K562 (cell line): ENCODE data around the gene ATP6V0A1. TPM values are rescaled to one million over a fixed set of nuclear protein-coding genes. Genes with fewer than 3 reads are reported as not detected.

Experiments
- CHD2 ChIP-seq: IDR thresholded peaks from 2 replicates; pipeline ENCODE4 v1.6.1; 2011; ENCODE audit warnings: low read depth, low read length
- CREB3 ChIP-seq: fragments of 450-650 bp; conservative IDR thresholded peaks from 2 replicates; pipeline ENCODE4 v1.6.1; 2016; ENCODE audit warnings: missing genetic modification characterization, low read depth, mild to moderate bottlenecking, missing compliant biosample characterization, moderate library complexity
- DACH1 ChIP-seq: fragments of 450-650 bp; IDR thresholded peaks from 2 replicates; pipeline ENCODE4 v1.6.1; 2018; ENCODE audit not compliant: partially characterized antibody
- FOXA3 ChIP-seq, 2 experiments: fragments of 450-650 bp in 1 of 2; sonication (generic) in 1 of 2; formaldehyde crosslinking; IDR thresholded peaks in 1 of 2; conservative IDR thresholded peaks in 1 of 2; 2 replicates each; pipeline versions ENCODE4 v1.4.0 to v1.8.0; 2020 to 2022; ENCODE audit warnings: mild to moderate bottlenecking in 2 of 2, missing genetic modification reagents in 1 of 2
- FOXJ2 ChIP-seq: fragments of 200-800 bp; sonication (Bioruptor generic); IDR thresholded peaks from 2 replicates; pipeline ENCODE4 v1.6.1; 2016; ENCODE audit warnings: missing genetic modification characterization, missing compliant biosample characterization
- GABPB1 ChIP-seq: sonication (generic); formaldehyde crosslinking; IDR thresholded peaks from 2 replicates; pipeline ENCODE4 v1.8.0; 2022; ENCODE audit warnings: mild to moderate bottlenecking, missing genetic modification reagents
- GTF2F1 ChIP-seq: IDR thresholded peaks from 2 replicates; pipeline ENCODE4 v1.6.1; 2011; ENCODE audit warnings: low read depth, low read length, improper control_type of control experiment
- HIVEP1 ChIP-seq: fragments of 250-450 bp; sonication (Bioruptor Pico); IDR thresholded peaks from 2 replicates; pipeline ENCODE4 v1.4.0; 2020; ENCODE audit warnings: mild to moderate bottlenecking
- MYNN ChIP-seq, 2 experiments: sonication (generic); formaldehyde crosslinking in 1 of 2; IDR thresholded peaks; 2 replicates each; pipeline versions ENCODE4 v1.5.0 to v1.6.1; 2016 to 2020; ENCODE audit warnings: antibody characterized with exemption in 1 of 2, missing genetic modification reagents in 1 of 2
- NFATC3 ChIP-seq: fragments of 450-650 bp; IDR thresholded peaks from 2 replicates; pipeline ENCODE4 v1.6.1; 2017; ENCODE audit warnings: mild to moderate bottlenecking
- SNAPC5 ChIP-seq: fragments of 250-450 bp; sonication (Bioruptor Pico); IDR thresholded peaks from 2 replicates; pipeline ENCODE4 v1.8.0; 2021; ENCODE audit warnings: moderate library complexity, mild to moderate bottlenecking, inconsistent platforms
- WHSC1 ChIP-seq: IDR thresholded peaks from one replicate; pipeline ENCODE4 v1.6.1; 2012; ENCODE audit warnings: low read length, control low read depth, inconsistent platforms
- ZBTB33 ChIP-seq: sonication (generic); formaldehyde crosslinking; IDR thresholded peaks from 2 replicates; pipeline ENCODE4 v1.8.1; 2023; ENCODE audit warnings: mild to moderate bottlenecking, missing genetic modification reagents
- ZFP36 ChIP-seq: fragments of 150-350 bp; IDR thresholded peaks from 2 replicates; pipeline ENCODE4 v1.6.1; 2018; ENCODE audit warnings: low read length, low read depth; ENCODE audit not compliant: partially characterized antibody
- ZNF253 ChIP-seq: fragments of 250-450 bp; sonication (Bioruptor Pico); conservative IDR thresholded peaks from 2 replicates; pipeline ENCODE4 v1.6.1; 2021; ENCODE audit warnings: mild to moderate bottlenecking
- ZNF76 ChIP-seq: fragments of 250-450 bp; sonication (Bioruptor Pico); IDR thresholded peaks from 2 replicates; pipeline ENCODE4 v1.4.0; 2020; ENCODE audit warnings: mild to moderate bottlenecking, moderate library complexity, borderline replicate concordance
- polyA plus RNA-seq, 8 experiments: library from polyadenylated mRNA; depleted of rRNA in 4 of 8; stranded (reverse) in 5 of 8; unstranded in 3 of 8; fragments of >200 nt; fragmentation: Nextera tagmentation in 2 of 8; fragmentation: Illumina TruSeq in 1 of 8; extraction: Ambion mirVana in 2 of 8; extraction: Trizol in 1 of 8; gene quantifications; 2 replicates each; pipeline versions ENCODE4 v1.2.1 to v1.2.3, GENCODE V29; 2011 to 2014; ENCODE audit warnings: inconsistent platforms in 1 of 8, missing spikeins in 1 of 8
- total RNA-seq, 7 experiments: library from RNA; depleted of rRNA in 6 of 7; stranded (reverse); fragments of >200 nt in 6 of 7; fragmentation: Illumina TruSeq in 2 of 7; extraction: Trizol in 2 of 7; gene quantifications; 2 replicates each; pipeline versions ENCODE4 v1.2.1 to v1.2.3, GENCODE V29; 2011 to 2021; ENCODE audit warnings: low replicate concordance in 1 of 7
- TF ChIP-seq, protein P1 (sequence below), 2 experiments: fragments of 450-650 bp; IDR thresholded peaks; 2 replicates each; pipeline ENCODE4 v1.6.1; 2016
- TF ChIP-seq, protein P2 (sequence below): sonication (generic); formaldehyde crosslinking; IDR thresholded peaks from 2 replicates; pipeline ENCODE4 v1.8.1; 2023; ENCODE audit warnings: missing genetic modification reagents, mild to moderate bottlenecking, borderline replicate concordance

Gene ATP6V0A1
- total and polyA plus RNA-seq, 9 of the 15 experiments (the other 6 are each of a cell fraction or from before 2014, with no cell fraction given): 11.8 to 158 (median 75.5) TPM

GRCh38 chr17:42531455-42532354 is 73.0 kb downstream of the ATP6V0A1 start (continued):
- TF ChIP-seq CREB3 (tag) (no peak), ZNF76 (CRISPR knock-in tag) (no peak), ZBTB33 (CRISPR knock-in tag) (no peak), NFATC3 (no peak), ZNF253 (CRISPR knock-in tag) (no peak), MYNN (IDR thresholded peaks at IDR 0.05) (no peak), MYNN (CRISPR knock-in tag; IDR thresholded peaks at IDR 0.05) (no peak), HIVEP1 (no peak), WHSC1 (no peak), FOXJ2 (tag) (no peak), CHD2 (no peak), GTF2F1 (no peak), FOXA3 (CRISPR knock-in tag; conservative IDR thresholded peaks at IDR 0.05 in 1 of 2, IDR thresholded peaks at IDR 0.05 in 1 of 2) (0 out of 4 replicates have a peak, but pooled peaks of 1 of the 2 experiments have one; percentile 10), DACH1 (no peak), SNAPC5 (CRISPR knock-in tag) (no peak), GABPB1 (no peak), ZFP36 (no peak)
- TF ChIP-seq, protein P1, sequence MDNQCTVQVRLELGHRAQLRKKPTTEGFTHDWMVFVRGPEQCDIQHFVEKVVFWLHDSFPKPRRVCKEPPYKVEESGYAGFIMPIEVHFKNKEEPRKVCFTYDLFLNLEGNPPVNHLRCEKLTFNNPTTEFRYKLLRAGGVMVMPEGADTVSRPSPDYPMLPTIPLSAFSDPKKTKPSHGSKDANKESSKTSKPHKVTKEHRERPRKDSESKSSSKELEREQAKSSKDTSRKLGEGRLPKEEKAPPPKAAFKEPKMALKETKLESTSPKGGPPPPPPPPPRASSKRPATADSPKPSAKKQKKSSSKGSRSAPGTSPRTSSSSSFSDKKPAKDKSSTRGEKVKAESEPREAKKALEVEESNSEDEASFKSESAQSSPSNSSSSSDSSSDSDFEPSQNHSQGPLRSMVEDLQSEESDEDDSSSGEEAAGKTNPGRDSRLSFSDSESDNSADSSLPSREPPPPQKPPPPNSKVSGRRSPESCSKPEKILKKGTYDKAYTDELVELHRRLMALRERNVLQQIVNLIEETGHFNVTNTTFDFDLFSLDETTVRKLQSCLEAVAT (IDR thresholded peaks at IDR 0.05): no peak
- TF ChIP-seq, protein P2, sequence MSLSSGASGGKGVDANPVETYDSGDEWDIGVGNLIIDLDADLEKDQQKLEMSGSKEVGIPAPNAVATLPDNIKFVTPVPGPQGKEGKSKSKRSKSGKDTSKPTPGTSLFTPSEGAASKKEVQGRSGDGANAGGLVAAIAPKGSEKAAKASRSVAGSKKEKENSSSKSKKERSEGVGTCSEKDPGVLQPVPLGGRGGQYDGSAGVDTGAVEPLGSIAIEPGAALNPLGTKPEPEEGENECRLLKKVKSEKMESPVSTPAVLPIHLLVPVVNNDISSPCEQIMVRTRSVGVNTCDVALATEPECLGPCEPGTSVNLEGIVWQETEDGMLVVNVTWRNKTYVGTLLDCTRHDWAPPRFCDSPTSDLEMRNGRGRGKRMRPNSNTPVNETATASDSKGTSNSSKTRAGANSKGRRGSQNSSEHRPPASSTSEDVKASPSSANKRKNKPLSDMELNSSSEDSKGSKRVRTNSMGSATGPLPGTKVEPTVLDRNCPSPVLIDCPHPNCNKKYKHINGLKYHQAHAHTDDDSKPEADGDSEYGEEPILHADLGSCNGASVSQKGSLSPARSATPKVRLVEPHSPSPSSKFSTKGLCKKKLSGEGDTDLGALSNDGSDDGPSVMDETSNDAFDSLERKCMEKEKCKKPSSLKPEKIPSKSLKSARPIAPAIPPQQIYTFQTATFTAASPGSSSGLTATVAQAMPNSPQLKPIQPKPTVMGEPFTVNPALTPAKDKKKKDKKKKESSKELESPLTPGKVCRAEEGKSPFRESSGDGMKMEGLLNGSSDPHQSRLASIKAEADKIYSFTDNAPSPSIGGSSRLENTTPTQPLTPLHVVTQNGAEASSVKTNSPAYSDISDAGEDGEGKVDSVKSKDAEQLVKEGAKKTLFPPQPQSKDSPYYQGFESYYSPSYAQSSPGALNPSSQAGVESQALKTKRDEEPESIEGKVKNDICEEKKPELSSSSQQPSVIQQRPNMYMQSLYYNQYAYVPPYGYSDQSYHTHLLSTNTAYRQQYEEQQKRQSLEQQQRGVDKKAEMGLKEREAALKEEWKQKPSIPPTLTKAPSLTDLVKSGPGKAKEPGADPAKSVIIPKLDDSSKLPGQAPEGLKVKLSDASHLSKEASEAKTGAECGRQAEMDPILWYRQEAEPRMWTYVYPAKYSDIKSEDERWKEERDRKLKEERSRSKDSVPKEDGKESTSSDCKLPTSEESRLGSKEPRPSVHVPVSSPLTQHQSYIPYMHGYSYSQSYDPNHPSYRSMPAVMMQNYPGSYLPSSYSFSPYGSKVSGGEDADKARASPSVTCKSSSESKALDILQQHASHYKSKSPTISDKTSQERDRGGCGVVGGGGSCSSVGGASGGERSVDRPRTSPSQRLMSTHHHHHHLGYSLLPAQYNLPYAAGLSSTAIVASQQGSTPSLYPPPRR (CRISPR knock-in tag): no peak
